Stimulated activated CD4-positive, alpha-beta T cell treated with anti-CD3 and anti-CD28 coated beads, Interleukin-2, amount 100 ng/mL, for 24 hours (primary cell): ENCODE results near the gene RDM1.

Experiments used
- DNase-seq, 2 donors: peaks; one replicate each; pipeline ENCODE4 v3.0.0-alpha.2; 2020

RDM1 gene

DNA sequence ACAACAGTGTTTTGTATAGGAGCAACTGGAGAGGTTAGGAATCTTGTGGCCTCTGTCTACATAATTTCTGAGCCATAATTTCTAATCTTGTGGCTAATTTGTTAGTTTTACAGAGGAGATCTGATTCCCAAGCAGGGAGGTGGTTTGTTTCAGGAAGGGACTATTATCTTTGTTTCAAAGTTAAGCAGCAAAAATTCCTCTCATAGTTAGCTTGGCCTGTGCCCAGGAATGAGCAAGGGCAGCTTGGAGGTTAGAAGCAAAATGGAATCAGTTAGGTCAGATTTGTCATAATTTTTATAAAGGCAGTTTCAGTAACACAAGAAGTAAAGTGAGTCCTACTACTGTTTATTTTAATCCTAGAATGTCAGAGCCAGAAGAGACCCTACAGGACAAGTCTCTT is 2.0 kb upstream of the RDM1 start:
- DNase-seq = no peak

DNA sequence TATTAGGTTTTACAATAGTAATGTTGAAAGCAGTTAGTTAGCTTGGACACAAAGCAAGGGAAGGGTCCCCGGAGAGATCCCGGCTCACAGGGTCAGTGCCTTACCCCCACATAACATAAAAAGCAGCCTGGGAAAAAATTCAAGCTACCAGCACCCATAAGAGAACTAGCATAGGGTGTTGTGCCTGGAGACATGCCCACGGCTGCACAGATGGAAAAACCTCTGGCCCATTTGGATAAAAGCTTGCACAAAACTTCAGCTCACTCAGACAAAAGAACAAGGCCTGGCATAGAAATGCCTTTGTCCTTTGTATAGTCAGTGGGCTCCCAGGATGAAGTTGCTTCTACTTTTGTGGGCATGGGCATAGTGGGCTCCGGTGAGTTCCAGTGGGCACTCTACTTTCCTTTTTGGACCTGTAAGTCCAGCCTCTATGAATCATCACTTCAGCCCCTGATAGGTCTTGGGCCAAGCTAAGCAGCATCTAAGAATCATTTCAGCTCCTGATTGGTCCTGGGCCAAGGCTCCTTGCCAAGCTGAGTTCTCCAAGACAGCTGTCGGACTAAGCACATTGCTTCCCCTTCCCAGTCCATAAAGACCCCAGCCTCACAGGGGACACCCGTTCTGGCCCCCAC is 1.3 kb upstream of the RDM1 start:
- DNase-seq = no peak

DNA sequence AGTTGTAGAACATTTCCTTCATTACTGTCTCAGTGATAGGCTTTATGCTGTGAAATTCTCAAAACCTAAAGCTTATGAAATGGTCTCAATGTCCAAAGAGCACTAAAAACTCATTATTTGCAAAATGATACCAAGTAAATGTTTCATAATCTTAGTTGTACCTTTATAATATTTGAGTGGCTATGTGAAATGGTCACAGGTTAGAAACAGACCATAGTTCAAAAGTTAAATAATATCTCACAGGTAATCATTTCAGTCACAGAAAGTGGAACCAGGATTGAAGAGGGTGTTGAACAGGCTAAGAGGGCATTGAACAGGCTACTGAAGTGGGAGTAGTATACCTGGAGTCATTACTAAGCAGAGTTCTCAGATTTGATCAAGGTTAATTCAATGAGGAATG is 2.9 kb downstream of the RDM1 start:
- DNase-seq = no peak

DNA sequence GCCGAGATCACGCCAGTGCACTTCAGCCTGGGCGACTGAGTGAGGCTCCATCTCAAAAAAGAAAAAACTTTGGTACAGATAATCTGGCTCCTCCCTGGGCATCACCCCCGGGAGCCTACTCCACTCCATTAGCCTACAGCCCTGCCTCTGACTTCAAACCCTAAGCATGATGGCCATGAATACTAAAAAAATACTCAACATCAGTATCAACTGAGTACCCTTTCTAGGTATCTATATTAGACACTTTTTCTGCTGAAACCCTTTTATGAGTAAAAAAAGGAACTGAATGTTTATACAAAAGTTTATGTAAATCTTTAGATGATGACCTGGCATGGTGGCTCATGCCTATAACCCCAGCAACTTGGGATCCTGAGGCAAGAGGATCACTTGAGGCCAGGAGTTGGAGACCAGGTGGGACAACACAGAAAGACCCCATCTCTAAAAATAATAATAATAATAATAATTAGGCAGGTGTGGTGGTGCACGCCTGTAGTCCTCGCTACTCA is 6.9 kb downstream of the RDM1 start:
- DNase-seq = no peak

DNA sequence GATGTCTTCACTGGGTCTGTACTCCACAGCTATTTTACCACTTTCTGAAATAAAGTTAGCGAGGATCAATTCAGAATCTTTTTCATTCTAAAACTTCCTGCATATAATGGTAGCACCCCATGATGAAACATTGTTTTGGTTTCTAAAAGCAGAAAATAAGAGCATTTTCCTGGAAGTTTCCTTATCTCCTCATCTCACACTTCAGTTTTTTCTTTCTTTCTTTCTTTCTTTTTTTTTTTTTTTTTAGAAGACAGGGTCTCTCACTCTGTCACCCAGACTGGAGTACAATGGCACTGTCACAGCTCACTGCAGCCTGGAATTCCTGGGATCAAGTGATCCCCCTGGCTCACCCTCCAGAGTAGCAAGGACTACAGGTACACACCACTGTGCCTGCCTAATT is 10.3 kb downstream of the RDM1 start:
- DNase-seq = no peak

DNA sequence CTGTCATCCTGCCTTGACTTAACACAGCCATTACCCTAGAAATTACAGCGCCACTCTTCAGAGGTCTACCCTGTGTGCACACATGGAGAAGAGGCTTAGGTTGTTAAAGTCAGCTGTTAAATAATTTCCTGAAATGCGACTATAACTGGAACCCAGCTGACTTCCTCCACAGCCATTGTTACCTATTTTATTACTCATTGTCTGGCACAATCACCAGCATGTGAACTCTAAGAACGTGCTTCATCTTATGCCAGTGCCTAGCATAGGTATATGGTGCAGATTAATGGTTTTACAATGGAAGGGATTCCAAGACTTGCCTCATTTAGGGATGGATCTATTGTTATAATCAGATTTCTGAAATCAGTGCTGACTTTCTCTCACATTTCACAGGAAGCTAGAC is 11.9 kb downstream of the RDM1 start:
- DNase-seq = no peak

DNA sequence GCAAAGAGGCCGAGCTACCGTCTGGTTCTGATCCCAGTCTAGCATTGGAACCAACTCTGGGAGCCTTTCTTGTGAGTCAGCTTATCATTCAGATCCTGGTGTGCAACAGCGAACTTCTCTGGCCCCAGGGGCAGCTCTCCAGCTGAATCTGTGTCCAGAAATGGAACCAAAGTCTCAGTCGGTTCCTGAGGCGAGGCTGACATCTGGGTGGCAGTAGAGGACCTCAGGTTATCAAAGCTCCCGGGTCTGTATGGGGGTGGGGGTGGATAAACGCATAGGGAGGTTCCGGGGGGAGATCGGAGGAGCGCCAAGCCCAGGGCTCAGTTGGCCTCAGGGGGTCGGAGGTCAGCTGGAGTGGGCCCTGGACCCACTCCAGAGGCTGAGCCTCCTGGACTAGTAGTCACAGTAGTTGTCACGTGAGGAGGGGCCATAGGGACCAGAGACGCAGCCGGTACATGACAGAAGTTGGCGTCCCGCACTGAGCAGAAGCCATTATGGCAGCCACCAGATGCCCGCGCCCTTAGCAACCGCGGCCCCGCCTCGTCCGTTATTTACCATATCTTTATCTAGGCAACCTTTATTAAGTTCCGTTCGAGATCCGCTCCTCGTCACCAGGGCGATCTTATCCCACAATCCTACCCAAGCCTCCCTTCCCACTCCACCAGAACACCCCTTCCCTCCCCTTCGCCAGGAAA is 12.9 kb downstream of the RDM1 start:
- no peak for DNase-seq

DNA sequence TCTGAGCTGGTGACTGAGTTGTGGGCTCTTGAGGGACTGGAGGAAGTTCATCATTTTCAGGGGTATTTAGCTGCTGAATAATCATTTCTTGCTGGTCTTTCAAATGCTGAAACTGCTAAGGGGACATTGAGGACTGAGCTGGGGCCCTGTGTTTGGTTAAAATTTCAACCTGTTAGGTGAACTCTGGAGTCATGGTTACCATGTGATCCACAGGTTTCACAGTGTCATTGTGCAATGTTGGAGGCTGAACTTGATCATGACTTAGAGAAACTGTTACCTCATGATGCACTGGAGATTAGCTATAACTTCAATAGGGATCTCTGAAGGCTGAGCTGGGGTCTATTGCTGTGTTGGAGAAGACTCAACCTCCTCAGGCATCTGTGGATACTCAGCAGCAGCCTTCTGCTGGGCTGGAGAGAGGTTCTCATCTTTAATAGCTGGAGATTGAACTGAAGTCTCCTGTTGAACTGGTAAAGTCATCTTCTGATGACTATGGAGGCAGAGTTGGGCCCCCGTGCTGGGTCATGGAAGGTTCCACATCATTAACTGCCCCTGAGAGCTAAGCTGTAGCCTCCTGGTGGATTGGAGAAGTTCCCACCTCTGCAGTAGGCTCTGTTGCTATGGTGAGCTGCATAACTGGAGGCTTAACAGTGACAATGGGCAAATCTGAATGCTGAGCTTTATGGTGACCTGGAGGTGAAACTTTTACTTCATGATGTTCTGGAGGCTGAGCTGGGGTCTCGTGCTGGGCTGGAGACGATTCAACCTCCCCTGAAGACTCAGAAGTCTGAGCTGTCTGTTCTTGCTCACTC is 15.2 kb downstream of the RDM1 start:
- no peak for DNase-seq

DNA sequence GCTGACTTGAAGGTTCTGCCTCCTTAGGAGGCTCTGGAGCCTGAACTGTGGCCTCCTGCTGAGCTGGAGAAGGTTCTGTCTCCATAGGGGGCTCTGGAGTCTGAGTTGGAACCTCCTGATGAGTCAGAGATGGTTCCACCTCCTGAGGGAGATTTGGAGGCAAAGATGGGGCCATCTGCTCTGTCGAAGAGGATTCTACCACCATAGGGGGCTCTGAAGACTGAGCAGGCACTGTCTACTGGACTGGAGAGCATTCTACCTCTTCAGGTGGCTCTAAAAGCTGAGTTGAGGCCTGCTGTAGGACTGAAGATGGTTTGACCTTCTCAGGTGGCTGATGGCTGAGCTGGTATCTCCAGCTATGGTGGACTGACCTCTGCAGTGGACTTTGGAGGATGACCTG is 16.2 kb downstream of the RDM1 start:
- no peak for DNase-seq

DNA sequence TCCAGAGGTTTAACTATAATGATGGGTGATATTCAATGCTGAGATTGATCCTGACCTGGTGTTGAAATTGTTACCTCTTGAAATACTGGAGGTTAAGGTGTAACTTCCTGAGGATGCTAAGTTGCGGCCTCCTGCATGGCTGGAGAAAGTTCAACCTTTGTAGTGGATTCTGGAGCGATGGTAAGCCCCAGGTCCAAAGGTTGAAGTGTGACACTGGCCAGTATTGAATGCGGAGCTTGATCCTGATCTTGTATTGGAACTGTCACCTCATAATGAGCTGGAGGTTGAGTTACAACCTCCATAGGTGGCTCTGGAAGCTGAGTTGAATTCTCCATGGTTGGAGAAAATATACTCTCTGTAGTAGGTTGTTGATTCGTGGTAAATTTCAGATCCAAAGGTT is 17.0 kb downstream of the RDM1 start:
- DNase-seq = no peak

DNA sequence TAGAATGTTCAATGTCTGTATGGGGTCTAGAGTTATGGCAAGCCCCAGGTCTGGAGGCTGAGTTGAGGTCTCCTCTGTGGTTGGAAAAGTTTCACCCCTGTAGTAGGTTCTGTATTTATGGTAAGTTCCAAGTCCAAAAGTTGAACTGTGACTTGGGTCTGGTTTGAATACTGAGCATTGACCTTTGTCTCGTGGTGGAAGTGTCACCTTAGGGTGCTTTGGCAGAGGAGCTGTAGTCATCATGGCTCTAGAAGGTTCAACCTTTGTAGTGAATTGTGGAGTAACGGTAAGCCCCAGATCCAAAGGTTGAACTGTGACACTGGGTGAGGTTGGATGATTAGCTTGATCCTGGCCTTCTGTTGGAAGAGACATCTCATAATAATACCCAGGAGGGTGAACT is 17.6 kb downstream of the RDM1 start:
- DNase-seq = no peak

DNA sequence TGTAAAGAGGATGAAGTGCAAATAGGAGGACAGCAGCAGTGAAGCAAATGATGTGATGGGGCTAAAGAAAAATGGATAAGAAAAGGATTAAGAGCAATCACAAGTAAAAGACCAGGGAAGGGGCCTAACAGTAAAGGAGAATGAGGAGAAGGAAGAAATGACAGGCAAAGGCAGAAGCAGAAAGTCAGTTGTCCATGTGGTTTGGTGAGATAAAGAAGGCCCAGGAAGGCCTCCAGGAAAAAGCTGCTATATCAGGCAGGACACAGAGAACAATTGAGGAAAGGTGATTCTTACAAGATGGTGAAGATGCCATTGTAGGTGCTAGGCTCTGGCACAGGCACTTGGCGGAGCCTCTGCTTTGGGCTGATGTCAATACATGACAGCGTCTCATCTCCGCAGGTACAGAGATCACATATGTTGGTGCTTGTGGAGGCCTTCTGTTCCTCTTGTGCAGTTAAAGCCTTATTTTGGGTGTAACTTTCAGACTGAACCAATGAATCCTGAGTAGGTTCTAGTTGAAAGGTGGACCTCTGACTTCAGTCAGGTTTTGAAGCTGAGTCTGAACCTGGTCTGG is 18.1 kb downstream of the RDM1 start:
- DNase-seq = no peak

DNA sequence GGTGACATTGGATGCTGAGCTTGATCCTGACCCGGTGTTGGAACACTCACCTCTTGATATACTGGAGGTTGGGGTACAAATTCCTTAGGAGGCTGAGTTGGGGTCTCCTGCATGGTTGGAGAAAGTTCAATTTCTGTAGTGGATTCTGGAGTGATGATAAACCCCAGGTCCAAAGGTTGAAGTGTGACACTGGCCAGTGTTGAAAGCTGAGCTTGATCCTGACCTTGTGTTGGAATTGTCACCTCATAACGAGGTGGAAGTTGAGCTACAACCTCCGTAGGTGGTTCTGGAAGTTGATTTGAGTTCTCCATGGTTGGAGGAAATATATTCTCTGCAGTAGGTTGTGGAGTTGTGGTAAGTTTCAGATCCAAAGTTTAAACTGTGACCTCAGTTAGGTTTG is 21.2 kb downstream of the RDM1 start:
- no peak for DNase-seq

DNA sequence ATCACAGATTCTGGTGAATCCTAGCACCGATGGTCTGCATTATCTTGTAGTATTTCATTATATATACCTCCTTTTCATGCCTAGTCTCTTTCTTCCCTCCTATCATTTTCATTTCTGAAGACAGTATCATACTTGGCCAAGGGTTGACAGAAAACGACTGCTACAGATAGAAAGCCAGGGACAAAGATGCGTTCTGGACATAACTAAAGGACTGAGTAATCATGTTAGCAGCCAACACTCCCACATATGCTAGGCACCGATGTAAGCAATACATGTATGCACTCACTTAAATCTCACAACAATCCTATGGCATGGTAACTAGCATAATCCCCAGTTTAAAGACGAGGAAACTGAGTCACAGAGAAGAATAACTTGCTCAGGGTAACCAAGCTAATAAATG is 22.9 kb downstream of the RDM1 start:
- DNase-seq = no peak

DNA sequence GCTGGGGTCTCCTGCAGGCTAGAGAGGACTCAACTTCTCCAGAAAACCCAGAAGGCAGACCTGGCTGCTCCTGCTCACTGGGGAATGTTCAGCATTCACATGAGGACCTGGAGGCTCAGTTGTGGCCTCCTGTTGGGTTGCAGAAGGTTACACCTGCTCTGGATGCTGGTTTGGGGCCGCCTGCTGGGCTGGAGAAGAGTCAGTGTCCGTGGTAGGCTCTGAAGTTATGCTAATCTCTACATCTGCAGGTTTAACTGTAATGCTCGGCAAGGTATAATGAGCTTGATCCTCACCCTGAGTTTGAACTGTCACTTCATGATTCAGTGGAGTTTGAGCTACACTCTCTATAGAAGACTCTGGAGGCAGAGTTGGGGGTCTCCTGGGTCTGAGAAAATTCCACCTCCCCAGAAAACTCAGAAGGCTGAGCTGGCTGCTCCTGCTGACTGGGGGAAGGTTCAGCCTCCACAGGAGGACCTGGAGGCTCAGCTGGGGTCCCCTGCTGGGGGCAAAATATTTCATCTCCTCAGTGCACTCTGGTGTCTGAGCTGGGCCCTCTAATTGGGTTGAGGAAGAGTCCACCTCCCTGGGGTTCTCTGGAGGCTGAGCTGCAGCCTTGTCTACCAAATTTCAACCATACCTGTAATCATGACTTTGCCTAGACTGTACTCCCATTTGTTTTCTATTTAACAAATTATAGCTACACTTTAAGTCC is 23.5 kb downstream of the RDM1 start:
- no peak for DNase-seq

DNA sequence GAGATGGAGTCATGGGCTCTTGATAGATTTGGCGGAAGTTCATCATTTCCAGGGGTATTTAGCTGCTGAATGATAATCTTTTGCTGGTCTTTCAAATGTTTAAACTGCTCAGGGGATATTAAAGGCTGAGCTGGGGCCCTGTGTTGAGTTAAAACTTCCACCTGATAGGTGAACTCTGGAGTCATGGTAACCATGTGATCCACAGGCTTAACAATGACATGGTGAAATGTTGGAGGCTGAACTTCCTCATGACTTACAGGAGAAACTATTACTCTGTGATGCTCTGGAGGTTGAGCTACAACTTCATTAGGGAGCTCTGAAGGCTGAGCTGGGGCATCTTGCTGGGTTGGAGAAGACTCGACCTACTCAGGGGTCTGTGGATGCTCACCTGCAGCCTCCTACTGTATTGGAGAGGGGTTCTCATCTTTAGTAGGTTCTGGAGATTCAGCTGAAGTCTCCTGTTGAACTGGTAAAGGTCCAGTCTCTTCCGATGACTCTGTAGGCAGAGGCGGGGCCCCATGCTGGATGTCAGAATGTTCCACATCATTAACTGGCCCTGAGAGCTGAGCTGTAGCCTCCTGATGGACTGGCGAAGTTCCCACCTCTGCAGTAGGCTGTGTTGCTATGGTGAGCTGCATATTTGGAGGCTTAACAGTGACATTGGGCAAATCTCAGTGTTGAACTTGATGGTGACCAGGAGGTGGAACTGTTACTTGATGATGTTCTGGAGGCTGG is 24.2 kb downstream of the RDM1 start:
- DNase-seq = no peak

DNA sequence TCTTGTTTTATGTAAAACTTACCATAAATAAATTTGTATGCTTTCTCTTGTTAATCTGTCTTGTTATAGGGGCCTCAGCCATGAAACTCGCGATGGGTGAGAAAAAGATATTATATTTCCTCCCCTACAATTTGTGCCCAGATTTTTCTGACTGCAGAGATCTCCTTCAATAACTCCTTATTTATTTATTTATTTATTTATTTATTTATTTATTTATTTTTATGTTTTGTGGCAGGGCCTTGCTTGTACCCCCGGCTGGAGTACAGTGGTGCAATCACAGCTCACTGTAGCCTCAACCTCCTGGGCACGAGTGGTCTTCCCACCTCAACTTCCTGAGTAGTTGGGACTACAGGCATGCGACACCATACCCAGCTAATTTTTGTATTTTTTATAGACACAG is 27.1 kb downstream of the RDM1 start:
- no peak for DNase-seq

DNA sequence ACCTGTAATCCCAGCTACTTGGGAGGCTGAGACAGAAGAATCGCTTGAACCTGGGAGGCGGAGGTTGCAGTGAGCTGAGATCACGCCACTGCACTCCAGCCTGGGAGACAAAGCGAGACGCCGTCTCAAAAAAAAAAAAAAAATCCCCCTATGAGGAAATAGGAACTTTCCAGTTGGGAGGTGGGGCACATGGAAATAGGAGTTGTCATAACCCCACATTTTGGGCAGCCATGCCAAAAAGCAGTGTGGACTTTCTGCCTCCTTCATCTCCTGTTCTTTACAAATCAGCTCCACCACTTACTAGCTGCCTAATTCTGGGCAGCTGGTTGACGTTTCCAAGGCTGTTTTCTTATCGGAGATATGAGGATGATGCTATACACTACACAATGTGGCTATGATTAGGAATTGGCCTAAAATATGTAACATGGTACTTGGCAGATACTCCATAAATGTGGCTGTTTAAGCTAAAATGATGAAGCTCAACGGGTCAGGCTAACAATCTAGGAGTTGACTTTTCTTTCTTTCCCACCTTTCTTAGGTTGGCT is 28.9 kb downstream of the RDM1 start:
- DNase-seq = no peak

DNA sequence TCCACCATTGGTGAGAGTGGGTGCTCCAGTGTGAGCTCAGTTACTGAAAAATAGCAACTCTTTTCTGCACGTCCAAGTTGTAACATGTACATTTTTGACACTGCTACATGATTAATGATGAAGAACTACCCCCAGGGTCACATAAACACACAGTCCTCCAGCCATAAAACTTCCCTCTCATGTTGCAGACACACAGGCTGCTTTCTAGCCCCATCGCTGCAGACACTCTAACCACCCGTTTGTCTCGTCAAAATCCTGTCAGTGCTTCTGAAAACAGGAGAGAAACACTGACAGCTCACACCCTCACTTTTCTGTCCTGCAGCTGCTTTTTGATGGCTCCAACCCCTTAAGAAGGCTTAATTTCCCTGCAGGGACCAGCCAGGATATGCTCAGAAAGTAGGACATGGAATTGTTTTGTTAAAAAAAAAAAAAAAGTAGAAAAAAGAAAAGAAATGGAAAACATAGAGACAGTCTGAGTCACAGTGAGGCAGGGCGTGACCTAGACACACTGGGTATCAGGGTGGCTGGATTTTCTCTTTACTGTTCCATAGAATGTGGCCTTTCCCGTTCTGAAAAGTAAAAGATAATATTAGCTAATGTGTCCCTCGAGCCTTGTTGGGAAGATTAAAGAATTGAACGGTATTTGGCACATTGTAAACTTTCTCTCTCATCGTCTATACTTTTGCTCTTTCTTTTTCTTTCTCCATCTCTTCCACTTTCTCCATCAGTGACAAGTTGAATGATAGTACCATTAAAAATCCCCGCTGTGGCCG is 29.7 kb downstream of the RDM1 start:
- DNase-seq = no peak

DNA sequence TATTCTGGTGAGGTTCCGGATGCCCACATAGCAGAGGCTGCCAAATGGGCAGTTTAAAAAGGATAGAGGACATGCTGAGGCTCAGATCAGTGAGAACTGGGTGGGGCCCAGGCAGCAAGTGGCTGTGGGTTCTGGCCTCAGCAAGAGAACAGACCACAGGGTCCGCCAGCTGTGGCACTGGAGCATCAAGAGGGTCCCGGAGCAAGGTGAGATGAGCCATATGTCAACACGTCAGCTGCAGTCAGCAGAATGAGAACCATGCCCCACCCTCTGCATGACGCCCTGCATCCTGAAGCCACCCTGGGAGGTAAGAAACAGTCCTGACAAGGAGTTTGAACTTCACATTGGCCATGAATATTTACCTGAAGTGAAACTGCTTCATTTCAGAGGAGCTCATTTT is 30.3 kb downstream of the RDM1 start:
- DNase-seq = no peak
